Effector memory CD4-positive, alpha-beta T cell (primary cell): ENCODE measurements around the gene OR52B2.

Experiments
- DNase-seq, 3 donors: peaks; one replicate each; pipeline ENCODE4 v3.0.0-alpha.2; 2020
- H3K27ac ChIP-seq: 2 replicates; pipeline ENCODE4 v1.7.0; 2013; ENCODE audit warnings: mild to moderate bottlenecking, low read length, moderate library complexity; ENCODE audit not compliant: insufficient read depth, poor library complexity, severe bottlenecking
- H3K27me3 ChIP-seq: replicated peaks from 2 replicates; pipeline ENCODE4 v1.7.0; 2013; ENCODE audit warnings: mild to moderate bottlenecking, low read length; ENCODE audit not compliant: insufficient read depth, control insufficient read depth, poor library complexity, severe bottlenecking
- H3K36me3 ChIP-seq: 2 replicates; pipeline ENCODE4 v1.7.0; 2013; ENCODE audit warnings: mild to moderate bottlenecking, low read length, moderate library complexity; ENCODE audit not compliant: control insufficient read depth, insufficient read depth
- H3K4me1 ChIP-seq: 2 replicates; pipeline ENCODE4 v1.7.0; 2013; ENCODE audit warnings: low read length, mild to moderate bottlenecking; ENCODE audit not compliant: control insufficient read depth, insufficient read depth, poor library complexity, severe bottlenecking
- H3K4me3 ChIP-seq: 2 replicates; pipeline ENCODE4 v1.7.0; 2013; ENCODE audit warnings: low read length, low read depth, mild to moderate bottlenecking; ENCODE audit not compliant: insufficient read depth, poor library complexity, severe bottlenecking
- H3K9me3 ChIP-seq: 2 replicates; pipeline ENCODE4 v1.7.0; 2013; ENCODE audit warnings: mild to moderate bottlenecking, low read length, moderate library complexity; ENCODE audit not compliant: control insufficient read depth

OR52B2 gene

DNA sequence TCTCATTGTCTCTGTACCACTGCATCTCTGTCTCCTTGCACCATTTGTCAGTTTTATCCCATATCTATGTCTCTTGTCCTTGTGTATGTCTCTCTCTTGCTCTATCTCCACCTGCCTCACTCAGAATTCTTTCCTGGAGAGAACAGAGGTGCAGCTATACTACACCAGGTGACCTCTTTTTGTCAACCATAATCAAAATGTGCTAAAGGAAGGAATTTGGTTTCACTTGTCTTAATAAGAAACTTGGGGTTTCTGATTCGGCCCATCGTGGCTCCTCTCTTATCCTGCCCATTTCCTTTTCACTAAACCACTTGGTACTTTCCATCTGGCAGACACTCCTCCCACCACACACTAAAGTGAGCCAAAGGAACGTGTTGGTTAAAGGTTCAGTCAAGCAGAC, 33.2 kb upstream of the OR52B2 start:
- Histone ChIP-seq H3K36me3 (no peaks in the 10 kb centered on the region), H3K4me3 (no peak overlapping the region), H3K4me1 (peaks cover 15% of the 10 kb centered on the region), H3K27ac (no peak overlapping the region), H3K27me3 (no peaks in the 10 kb centered on the region), H3K9me3 (no peaks in the 10 kb centered on the region)
- DNase-seq: no peak

DNA sequence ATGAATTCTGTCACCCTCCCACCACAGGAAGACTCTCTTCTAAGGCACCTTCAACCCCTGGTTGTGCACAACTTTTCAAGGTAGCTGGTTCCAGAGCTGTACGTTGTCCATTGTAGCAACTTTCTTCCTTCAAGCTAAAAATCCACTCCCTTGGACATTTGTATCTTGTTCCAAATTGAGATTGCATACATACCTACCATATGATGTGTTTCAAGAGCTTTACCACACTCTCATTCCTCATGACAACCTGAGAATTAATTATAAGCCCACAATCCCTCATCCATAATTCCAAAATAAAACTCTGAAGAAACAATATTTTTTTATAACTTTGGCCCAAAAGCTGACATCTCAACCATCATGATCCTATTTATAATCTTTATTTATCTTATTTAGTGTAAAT, 31.9 kb upstream of the OR52B2 start:
- no peak for DNase-seq
- no peaks in the 10 kb centered on the region for H3K36me3 ChIP-seq
- no peaks in the 10 kb centered on the region for H3K9me3 ChIP-seq
- H3K4me3 ChIP-seq: no peak overlapping the region
- H3K27me3 ChIP-seq: no peaks in the 10 kb centered on the region
- H3K27ac ChIP-seq: no peak overlapping the region
- H3K4me1 ChIP-seq: peaks cover 15% of the 10 kb centered on the region

DNA sequence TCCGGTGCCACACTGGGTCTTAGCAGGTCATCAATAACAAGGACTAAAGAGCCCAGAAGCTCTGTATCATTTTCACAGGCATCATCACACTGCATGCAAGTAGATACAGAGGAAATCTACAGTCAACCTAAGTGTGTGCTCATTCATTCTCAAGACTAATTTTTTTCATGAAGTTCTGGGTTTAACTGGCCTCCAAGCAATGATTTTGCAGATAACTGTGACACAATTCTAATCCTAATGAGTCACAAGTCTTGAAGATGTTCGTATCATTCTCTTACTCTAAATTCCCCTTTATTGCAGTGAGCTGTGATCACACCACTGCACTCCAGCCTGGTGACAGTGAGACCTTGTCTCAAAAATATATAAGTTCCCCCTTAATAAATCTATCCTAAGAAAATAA, 31.4 kb upstream of the OR52B2 start:
- H3K9me3 ChIP-seq: no peaks in the 10 kb centered on the region
- no peak for DNase-seq
- no peaks in the 10 kb centered on the region for H3K36me3 ChIP-seq
- H3K27me3 ChIP-seq: no peaks in the 10 kb centered on the region
- no peak overlapping the region for H3K27ac ChIP-seq
- H3K4me1 ChIP-seq: peaks cover 15% of the 10 kb centered on the region
- H3K4me3 ChIP-seq: no peak overlapping the region

DNA sequence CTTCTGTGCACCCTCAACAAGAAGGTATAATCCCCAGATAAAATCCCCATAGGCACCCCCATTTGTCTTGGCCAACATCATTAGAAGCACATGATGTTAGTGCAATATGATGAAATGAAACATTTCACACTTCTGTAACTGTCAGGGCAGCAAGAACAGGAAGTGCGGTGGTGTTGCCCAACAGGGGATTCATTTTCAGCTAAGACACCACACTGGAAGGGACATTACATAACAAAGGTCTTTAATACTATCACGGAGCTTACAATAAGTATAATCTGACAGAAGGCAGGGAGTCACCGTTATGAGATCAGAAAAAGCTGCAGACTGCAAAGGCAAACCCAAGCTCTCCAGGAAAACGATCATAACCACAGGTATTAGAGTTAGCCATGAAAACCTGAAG, 30.8 kb upstream of the OR52B2 start:
- DNase-seq: no peak
- Histone ChIP-seq H3K27me3 (no peaks in the 10 kb centered on the region), H3K4me3 (no peak overlapping the region), H3K4me1 (peaks cover 15% of the 10 kb centered on the region), H3K36me3 (no peaks in the 10 kb centered on the region), H3K9me3 (no peaks in the 10 kb centered on the region), H3K27ac (no peak overlapping the region)

DNA sequence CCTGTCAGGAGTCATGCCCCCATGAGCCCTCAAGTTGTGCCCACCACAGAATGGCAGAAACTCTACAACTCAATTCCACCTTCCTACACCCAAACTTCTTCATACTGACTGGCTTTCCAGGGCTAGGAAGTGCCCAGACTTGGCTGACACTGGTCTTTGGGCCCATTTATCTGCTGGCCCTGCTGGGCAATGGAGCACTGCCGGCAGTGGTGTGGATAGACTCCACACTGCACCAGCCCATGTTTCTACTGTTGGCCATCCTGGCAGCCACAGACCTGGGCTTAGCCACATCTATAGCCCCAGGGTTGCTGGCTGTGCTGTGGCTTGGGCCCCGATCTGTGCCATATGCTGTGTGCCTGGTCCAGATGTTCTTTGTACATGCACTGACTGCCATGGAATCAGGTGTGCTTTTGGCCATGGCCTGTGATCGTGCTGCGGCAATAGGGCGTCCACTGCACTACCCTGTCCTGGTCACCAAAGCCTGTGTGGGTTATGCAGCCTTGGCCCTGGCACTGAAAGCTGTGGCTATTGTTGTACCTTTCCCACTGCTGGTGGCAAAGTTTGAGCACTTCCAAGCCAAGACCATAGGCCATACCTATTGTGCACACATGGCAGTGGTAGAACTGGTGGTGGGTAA, 29.2 kb upstream of the OR52B2 start, which contains the start of gene OR52W1:
Gene OR52W1, plus strand, starts transcription at position 51 of the 637 bp plus-strand sequence. Its CDS starts 0 bp downstream, at position 51.
- Histone ChIP-seq H3K4me1 (peaks cover 14% of the 10 kb centered on the region), H3K4me3 (no peak within 1 kb of the TSS), H3K27me3 (no peaks in the 10 kb centered on the region), H3K9me3 (no peaks in the 10 kb centered on the region), H3K27ac (no peak within 1 kb of the TSS), H3K36me3 (no peaks in the 10 kb centered on the region)
- DNase-seq: no peak

DNA sequence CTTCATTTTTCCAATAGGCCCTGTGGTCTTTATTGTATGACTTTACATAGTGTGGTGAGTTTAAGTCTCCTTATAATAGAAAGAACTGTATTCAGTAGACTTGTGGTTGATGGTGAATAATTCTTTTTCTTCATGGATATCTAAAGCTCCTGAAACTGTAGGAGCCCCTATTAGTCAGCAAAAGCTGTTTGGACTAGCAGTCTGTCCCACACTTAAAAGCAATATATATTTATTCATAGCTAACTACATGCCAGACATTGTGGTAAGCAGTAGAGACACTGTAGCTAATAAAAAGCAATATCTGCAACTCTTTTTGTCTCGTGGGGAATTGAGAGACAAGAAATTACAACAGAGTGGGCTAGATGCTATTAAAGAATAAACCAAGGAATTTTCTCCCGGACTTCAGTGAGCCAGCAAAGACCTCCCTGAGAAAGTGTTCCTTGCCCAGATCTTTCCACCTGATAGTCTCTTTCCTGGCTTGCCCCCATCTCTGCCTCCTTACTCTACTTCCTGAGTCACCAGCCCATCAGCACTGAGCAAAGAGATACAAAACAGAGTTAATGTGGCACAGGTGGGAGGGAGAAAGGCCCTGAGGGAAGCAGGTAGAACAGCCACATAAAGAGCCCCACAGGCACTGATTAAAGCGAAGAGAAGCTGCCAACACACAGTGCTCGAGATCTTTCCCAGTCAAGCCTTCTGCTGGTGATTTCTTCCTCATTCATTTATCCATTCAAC, 27.5 kb upstream of the OR52B2 start:
- no peaks in the 10 kb centered on the region for H3K27me3 ChIP-seq
- no peak overlapping the region for H3K4me3 ChIP-seq
- H3K36me3 ChIP-seq: no peaks in the 10 kb centered on the region
- H3K4me1 ChIP-seq: peaks cover under 1% of the 10 kb centered on the region
- DNase-seq: no peak
- no peak overlapping the region for H3K27ac ChIP-seq
- H3K9me3 ChIP-seq: no peaks in the 10 kb centered on the region

DNA sequence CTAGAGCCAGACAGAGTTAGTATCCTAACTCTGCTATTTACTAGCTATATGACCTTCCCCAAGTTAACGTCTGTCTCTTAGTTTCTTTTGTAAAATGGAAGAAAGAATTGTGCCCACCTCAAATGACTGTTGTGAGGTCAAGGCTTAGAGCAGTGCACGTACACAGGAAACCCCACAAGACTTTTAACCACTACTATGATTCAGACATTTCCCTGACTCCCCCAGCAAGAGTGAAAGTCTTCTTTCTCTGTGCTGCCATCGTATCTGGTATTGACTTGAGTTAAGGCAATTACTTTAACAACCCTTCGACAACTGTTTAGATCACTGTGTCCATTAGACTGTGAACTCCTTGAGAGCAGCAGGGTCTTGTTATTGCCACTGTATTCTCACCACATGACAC, 26.3 kb upstream of the OR52B2 start:
- no peaks in the 10 kb centered on the region for H3K4me1 ChIP-seq
- H3K4me3 ChIP-seq: no peak overlapping the region
- H3K36me3 ChIP-seq: no peaks in the 10 kb centered on the region
- no peaks in the 10 kb centered on the region for H3K27me3 ChIP-seq
- H3K27ac ChIP-seq: no peak overlapping the region
- H3K9me3 ChIP-seq: no peaks in the 10 kb centered on the region
- DNase-seq: no peak

DNA sequence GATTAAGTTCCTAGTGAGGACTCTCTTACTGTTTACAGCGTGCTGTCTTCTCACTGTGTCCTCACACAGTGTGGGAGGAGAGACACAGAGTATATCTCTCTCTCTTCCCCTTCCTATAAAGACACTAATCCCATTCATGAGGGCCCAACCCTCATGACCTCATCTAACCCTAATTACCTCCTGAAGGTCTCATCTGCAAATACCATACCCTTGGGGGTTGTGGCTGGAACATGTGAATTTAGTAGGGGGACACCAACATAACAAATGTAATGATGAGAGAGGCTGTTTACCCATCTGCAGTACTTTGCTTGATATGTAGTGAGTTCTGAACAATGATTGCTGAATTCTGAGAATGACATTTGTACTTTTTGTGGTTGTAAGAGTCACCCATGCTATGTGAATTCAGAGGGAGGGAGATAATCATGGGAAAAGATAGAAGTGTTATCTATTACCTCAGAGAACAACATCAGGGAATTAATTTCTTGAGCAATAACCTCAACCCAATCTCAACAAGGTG, 24.0 kb upstream of the OR52B2 start:
- H3K27ac ChIP-seq: no peak overlapping the region

DNA sequence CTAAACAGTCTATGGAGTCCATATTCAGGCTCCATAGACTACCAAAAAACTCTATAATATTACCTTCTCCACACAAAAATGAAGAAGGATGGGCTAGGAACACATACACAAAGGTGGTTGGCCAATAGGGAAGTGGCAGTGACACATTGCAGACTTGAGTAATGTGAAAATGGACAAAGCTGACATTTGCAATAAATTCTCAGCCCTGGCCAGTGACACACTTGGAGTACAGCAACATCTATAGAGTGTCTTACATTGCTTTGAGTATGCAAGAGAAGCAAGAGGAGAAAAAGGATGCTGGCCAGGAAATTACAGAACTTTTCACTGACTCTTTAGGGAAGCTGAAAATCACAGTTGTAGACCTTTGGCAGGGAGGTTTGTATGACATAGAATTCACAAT, 21.6 kb upstream of the OR52B2 start:
- Histone ChIP-seq H3K4me3 (no peak overlapping the region), H3K9me3 (no peaks in the 10 kb centered on the region), H3K27ac (no peak overlapping the region), H3K36me3 (no peaks in the 10 kb centered on the region), H3K27me3 (no peaks in the 10 kb centered on the region), H3K4me1 (no peaks in the 10 kb centered on the region)
- DNase-seq: no peak

More for the DNA sequence above, 24.0 kb upstream of the OR52B2 start:
- Histone ChIP-seq H3K36me3 (no peaks in the 10 kb centered on the region), H3K4me1 (no peaks in the 10 kb centered on the region), H3K9me3 (no peaks in the 10 kb centered on the region), H3K27me3 (no peaks in the 10 kb centered on the region), H3K4me3 (no peak overlapping the region)
- no peak for DNase-seq

DNA sequence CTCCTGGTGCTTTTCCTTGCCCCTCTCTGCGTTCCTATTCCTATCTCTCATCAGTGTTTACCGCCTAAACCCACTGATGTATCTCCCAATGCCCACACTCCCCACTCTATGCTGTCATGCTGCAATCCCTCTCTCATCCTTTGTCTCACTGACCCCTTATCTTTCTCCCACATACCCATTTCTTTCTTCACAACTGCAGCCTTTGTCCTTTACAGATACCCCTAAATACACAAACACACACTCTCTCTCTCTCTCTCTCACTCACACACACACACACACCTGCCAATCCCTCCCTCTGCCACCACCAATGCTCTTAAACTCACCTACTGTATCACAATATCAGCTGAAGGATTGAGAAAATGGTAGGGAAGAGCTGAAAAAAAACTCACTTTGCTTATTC, 5.3 kb upstream of the OR52B2 start:
- Histone ChIP-seq H3K27ac (no peak overlapping the region), H3K4me1 (no peaks in the 10 kb centered on the region)

More for the DNA sequence above, 5.3 kb upstream of the OR52B2 start:
- DNase-seq: no peak
- H3K36me3 ChIP-seq: no peaks in the 10 kb centered on the region
- H3K27me3 ChIP-seq: no peaks in the 10 kb centered on the region
- no peak overlapping the region for H3K4me3 ChIP-seq
- H3K9me3 ChIP-seq: no peaks in the 10 kb centered on the region
